Inflammatory macrophage treated with lipopolysaccharide for 1 hour (primary cell): ENCODE data around the gene NXPH2.
"Not testable (repeated sequence)": the region's sequence is repeated elsewhere in the genome, so short reads cannot be mapped to it uniquely, and the experiment has no call there.

Source experiments
- DNase-seq, 2 donors: peaks; one replicate each; pipeline ENCODE4 v3.0.0-alpha.2; 2020 to 2022

NXPH2 gene

DNA sequence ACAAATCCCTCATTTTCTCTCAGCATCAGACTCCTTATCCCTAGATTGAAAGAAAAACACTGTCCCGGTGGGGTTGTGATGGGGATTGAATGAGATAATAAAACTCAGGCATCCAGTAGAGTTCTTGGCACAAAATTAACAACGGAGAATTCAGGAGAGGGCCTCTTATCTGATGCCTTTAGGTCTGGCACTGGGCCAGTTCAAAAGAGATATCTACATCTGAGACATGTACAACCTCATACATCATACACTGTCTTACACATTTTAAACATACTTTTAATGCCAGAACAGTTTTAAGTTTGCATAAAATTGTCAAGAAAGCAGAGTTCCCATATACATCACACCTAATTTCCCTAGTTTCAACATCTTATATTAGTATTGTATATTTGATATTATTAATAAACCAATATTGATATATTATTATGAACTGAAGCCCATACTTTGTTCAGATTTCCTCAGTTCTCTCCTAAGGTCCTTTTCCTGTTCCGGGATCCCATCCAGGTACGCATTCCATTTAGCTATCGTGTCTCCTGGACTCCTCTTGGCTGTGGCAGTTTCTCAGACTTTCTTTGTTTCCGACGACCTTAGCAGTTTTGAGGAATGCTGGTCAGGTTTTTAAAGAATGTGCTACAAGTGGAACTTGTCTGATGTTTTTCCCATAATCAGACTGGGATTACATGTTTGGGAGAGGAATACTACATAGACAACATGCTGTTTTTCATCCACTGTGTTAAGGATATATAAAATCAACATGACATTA lies 27.8 kb downstream of the NXPH2 start:
- DNase-seq, result no peak

DNA sequence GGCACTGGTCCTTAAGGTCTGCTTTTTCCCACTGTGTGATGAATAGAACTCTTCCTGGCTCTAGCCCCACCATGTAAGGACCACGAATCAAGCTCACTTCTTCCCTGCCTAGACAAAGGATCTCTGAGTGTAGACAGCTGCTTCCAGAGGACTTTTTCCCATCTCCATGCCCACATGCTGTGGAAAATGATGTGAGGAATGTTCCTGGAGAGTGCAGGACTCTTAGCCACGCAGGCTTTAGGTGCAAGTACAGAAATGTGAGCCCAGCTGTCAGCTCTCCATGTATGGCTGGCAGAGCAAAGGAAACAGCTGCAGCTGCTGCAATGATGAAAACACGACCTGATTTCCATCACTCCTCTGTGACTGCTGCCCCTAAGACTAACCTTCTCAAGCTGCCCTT lies 35.5 kb downstream of the NXPH2 start:
- no peak for DNase-seq

DNA sequence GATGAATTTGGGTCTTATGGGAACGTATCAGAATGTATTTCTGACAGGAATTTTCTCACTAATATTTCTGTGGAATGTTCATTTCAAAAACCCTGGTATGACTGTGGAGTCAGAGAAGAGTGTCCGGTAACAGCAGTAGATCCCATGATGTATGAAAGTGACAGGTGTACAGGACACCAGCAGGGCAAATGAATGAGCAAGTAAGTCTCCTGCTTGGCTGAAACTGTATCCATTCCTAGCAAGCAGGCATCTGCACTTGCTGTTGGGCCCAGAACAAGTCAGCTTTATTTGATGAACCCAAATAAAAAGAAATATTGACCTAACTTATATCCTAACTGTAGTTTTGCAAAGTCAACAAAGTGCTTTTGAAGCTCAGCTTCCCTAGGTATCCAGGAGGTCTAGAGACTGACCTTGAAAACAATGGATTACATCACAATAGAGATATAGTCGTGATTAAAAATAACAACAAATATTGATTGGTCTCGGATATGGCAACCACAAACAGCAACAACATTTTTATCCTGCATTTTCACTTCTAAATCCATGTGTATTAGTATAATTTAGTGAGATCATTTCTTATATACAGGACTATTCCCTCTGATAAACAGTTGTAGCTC lies 37.6 kb downstream of the NXPH2 start:
- DNase-seq, result no peak

DNA sequence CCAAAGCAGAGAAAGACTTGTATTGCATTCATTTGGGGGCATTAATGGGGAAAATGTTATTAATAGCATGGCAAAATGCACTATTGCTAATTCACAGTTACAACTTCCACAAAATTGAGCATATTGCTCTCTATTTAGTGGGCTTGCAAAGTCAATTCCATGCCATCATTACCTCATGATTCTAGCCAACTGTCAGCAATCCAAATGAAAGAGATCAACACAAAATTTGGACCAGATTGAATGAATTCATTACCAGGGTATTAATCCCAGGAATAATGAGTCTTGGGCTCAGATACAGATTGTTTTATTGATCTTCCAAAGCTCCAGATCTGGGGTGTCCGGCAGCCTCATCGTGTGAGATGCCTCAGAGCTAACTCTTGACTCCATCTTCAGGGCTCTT lies 38.3 kb downstream of the NXPH2 start:
- DNase-seq, result no peak

DNA sequence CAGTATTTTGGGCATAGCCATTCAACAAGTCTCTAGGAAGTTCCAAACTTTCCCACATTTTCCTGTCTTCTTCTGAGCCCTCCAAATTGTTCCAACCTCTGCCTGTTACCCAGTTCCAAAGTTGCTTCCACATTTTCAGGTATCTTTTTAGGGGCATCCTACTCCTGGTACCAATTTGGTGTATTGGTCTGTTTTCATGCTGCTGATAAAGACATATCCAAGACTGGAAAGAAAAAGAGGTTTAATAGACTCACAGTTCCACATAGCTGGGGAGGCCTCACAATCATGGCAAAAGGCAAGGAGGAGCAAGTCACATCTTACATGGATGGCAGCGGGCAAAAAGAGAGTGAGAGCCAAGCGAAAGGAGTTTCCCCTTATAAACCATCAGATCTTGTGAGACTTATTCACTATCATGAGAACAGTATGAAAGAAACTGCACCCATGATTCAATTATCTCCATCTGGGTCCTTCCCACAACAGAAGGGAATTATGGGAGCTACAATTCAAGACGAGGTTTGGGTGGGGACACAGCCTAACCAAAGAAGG lies 43.1 kb downstream of the NXPH2 start:
- not testable (repeated sequence) for DNase-seq

DNA sequence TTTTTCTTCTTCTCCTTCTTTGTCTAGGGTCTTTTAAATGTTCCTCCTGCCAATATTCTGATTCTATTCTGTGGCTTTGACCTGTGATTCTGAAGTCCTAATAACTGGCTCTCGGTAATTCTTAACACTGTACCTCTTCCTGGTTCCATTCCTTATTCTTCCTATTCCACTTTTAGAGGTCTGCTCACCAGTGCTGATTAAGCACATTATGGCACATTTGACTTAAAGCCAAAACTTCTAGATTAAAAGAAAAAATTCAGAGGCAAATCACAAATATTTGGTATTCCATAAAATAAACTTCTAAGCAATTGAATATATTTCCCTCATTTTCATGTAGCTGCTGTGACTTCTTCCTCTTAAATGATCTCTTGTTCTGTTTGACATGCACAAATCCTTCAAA lies 47.5 kb downstream of the NXPH2 start:
- DNase-seq, result no peak

DNA sequence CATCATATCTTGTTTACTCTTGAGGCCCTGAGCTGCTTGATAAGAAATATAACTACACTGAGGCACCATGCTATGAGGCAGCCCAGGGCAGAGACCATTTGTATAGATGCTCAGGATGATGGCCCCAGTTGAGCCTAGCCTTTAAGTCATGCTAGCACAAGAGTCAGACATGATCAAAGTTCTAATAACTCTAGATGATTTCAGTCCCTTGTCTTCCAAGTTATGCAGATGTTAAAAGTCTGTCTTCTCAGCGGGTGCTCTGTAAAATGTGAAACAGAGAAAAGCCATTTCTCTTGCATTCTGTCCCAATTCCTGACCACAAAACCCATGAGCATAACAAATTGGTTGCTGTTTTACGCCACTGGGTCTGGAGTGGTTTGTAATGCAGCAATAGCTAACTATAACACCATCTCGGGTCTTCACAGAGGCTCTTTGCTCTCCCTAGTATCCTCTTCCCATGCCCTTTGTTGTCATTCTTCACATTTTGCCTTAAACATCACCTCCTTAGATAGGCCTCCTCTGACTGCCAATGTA lies 49.6 kb downstream of the NXPH2 start:
- DNase-seq, result no peak

DNA sequence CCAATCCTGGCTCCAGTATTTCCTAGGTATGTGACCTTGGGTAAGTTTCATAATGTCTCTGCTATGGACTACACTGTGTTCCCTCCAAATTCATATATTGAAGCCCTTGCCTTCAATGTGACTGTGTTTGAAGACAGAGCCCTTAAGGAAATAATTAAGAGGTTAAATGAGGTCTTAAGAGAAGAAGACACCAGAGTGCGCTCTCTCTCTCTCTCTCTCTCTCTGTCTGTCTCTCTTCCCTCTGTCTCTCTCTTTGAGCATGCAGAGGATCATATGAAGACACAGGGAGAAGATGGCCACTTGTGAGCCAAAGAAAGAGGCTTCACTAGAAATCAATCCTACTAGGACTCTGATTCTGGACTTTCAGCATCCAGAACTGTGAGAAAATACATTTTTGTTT lies 52.2 kb downstream of the NXPH2 start:
- no peak for DNase-seq

DNA sequence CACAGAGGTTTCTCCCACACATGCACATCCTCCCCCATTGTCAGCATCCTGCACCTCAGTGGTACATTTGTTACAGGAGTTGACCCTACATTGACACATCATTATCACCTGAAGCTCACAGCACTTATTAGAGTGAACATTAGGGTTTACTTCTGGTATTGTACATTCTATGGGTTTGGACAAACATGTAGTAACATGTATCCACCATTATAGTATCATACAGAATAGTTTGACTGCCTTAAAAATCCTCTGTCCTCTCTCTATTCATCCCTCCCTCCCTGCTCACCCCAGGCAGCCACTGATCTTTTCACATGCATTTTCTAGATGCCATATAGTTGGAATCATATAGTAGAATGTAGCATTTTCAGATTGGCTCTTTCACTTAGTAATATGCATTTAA lies 53.5 kb downstream of the NXPH2 start:
- no peak for DNase-seq

DNA sequence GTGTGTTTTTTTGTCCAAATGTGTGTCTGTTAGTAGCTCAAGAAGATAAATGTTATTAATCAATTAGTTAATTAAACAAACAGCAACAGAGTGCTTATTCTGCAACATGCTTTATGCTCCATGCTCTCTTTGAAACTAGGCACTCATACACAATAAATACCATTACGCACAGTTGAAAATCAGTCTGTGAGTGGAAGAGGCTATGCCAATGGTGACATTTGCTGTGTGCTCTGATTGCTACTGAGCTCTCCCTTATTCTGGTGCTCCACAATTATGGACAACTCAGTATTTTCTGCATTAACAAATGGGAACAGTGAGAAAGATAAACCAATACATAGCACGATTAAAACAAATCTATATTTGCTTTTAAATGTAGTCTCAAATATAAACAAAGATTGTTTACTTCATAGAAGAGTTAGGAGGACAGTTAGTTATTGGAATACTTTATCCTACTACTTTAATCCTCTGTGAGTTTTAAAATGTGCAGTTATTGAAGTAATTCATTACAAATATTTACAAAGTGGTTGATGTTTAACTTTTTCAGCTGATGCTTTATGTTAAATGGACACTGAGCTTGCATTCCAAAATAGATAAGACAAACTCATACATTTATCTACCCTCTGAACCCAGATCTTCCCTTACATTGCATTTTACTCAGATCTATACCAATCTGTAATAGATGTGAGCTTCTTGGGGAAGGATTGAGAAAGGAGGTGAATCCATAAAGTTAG lies 55.3 kb downstream of the NXPH2 start:
- DNase-seq, result no peak

DNA sequence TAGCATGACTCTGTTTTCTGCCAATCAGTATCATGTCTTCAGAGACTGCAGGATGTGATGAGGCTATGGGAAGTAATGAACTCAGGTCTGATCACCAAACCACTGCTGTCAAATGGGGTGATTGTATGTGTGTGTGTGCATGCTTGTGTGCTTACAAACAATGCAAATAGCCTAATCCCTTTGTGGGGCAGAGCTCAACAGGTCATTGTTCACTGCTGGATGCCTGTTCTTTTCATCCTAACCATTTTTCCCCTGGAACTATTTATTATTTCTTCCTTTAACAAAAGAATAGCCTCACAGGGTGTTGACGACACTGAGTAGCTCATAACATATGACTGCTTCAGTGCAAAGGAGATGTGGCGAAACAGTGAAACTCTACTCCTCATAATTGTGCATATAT lies 55.9 kb downstream of the NXPH2 start:
- DNase-seq, result no peak

DNA sequence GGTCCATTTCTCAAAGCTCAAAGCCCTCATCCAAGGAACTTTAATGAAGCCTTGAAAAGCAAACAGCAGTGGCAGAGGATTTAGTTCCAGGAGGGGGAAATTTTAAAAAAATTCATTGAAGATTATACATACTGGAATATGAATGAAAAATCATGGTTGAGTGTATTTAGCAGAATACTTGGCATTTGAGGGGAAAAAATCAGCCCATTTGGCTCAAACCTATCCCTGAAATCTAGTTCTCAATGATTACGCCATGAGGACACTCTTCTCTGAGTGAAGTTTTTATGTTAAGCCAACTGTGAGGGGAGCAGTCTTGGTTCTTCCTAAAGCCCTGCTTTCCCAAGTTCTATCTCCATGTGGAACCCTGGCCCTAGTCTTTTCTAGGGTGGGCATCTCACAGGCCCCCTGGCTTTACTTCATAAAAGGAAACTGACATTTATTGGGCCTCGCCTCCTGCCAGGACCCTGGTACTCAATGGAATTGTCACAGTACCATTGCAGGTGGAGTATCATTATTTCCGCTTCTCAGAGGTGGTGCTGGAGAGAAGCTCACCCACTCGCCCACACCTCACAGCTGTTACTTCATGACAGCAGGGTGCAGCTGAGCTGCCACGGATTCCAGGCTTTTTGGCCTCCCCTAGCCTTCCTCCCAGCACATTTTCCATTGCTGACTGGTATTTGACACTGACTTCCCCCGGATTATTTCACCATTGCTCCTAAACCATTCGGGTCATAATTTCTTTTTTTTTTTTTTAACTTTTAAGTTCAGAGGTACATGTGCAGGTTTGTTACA lies 56.8 kb downstream of the NXPH2 start:
- DNase-seq, result no peak

DNA sequence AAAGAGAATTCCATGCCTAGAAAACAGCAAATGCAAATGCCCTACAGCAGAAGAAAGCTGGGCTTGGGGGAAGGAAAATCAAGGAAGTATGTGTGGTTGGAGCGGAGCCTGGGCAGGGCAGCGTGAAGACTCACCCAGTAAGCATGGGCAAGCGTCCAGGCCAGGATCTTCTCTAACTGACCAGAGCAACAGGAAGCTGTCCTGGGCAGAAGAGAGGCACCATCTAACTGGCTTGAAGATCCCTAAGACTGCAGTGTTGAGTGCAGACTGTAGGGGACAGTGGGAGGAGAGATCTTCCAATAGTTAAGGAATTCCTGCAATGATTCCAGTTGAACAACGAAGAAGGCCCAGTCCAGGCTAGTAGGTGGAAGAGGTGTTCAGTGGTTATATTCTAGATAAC lies 57.9 kb downstream of the NXPH2 start:
- DNase-seq, result no peak

DNA sequence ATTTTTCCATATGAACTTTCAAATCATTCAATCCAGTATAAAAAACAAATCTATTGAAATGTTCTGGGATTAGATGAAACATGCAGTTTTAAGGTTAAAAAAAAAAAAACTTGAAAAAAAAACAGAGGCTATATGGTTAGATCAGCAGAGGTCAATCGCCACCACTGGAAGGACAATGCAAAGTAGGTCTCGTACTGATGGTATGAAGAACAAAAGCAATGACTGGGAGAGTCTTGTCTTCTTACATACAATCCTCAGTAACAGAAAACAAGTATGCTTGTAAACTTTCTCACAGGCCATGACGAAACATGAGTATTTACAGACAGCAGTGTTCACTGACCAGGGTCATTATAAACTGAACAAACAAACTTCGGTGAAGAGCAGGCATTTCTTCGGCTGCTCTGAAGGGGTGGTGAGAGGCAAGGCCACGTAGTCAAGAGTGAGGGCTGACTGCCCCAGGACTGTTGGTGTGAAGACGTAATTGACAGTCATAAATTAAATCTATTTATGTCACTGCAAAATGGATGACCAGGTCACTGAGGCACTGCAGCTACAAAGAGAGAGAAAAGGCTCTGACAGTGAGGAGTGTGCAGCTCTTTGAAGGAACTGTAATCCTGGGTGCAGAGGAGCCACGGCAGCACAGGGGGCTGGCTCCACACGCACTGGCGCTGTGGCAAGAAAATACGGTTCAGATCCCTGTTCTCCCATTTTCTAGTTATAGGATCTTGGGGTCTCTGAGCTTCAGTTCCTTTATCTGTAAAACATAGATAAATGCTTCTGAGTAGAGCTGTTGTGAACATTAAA lies 60.0 kb downstream of the NXPH2 start:
- DNase-seq, result no peak

DNA sequence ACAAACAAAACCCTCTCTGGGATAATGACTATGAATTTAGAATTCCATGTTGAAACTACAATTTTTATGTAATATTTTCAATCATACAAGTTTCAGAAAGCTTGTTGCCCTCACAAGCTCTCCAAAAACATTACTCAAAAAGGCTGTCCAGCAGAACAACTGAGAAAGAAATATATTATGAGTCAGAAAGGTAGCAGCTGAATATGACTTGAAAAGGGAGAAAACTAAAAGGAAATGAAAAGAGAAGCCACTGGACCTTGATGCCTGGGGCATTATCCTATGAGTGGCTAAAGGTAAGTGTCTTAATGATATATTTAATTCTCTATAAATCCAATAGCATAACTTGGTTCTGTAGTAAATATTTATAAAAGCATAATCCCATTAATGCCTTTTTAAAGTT lies 61.8 kb downstream of the NXPH2 start:
- no peak for DNase-seq

DNA sequence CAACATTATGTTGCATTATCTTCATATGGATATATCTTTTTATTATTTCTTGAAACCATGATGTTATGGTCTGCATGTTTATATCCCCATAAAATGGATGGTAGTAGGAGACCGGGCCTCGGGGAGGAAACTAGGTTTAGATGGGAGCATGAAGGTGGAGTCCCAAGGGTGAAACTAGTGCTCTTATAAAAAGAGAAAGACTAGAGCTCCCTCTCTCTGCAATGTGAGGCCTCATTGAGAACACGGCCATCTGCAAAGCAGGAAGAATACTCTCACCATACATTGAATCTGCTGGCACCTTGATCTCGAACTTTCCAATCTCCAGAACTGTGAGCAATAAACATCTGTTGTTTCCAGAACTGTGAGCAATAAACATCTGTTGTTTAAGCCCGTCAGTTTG lies 64.0 kb downstream of the NXPH2 start:
- DNase-seq, result no peak

DNA sequence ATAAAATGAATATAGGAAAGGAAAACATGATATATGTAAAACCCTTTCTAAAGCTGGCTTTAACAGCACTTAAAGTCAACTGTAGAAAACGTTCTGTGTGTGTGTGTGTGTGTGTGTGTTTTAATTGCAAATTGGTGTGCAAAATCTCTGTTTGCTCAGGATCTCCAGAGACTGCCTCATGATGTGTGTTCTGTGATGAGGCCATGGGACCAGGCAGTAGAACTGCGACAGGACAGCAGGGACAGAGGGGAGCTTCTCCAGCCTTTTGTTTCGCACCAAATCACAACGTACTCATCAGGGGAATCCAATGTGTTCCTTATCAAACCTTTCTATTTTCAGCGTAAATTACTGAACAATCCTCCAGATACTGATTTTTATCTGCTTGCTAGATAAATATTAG lies 66.7 kb downstream of the NXPH2 start:
- no peak for DNase-seq

DNA sequence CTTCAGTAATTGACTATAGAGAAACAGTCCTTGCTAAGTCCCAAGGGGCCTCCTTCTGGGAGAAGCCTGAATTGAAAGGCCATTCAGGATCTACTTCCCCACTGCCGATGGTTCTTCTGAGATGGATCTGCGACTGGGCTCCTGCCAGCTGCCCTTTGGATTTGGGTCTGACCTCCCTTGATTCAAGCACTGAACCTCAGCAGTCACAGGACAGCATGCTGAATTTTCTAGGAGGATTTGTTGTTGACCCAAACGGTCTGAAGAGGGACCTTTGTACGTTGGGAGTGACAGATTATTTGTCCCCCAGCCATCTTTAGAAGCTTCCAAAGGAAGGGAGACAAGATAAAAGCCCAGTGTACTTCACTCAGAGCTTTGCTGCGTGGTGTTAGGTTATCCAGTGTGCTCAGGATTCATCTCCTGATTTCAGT lies 67.1 kb downstream of the NXPH2 start:
- DNase-seq, result no peak

DNA sequence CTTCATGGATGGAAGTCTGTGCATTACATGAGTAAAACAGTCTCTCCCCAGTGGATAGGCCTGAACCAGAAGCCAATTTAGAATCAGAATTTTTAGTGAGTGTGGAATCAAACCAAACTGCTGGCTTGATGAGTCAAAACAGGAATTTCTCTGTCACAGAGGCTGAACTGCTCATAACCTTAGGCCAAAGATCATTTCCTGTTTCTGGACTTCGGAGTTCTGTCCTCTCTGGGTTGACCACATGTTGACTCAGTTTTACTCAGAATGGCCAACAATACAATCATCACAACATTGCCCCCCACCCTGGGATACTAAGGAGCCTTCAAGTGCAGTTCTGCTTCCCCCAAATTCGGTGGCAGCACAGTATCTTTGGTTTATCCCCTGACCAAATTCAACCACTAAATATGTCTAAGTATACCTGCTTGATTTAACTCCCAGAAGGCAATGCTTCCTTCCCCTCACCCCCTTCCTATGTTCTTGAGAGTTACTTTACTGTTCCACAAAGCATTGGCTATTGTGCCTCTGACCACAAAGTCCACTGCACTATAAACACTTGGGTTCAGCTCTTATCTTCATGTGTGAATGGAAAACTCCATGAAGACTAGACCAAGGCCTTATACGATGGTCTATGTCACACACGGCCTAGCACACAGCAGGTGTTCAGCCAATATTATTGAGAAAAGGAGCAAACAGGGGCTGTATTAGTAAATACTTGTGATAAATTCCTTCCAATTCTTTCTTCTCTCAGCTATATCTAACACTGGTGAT lies 67.8 kb downstream of the NXPH2 start:
- peak in 1 of 2 donors; percentile 22 for DNase-seq

DNA sequence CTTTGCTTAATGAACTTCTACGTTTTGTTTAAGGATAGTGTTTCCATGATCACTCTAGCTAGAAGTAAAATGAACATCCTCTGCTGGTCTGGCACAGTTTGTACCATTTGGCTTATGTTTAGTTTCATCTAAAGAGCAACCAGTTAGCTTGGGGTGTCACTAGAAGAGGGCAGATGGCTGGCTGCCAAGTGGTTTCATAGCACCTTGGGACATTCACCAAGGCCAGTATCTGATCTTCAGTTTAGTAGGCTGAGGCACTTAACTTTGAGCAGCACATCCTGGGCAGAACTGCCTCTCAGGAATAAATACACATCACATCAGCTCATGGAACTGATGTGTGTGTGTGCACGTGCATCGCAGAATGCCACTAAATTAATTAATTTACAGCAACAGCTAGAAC lies 68.4 kb downstream of the NXPH2 start:
- DNase-seq, result no peak

DNA sequence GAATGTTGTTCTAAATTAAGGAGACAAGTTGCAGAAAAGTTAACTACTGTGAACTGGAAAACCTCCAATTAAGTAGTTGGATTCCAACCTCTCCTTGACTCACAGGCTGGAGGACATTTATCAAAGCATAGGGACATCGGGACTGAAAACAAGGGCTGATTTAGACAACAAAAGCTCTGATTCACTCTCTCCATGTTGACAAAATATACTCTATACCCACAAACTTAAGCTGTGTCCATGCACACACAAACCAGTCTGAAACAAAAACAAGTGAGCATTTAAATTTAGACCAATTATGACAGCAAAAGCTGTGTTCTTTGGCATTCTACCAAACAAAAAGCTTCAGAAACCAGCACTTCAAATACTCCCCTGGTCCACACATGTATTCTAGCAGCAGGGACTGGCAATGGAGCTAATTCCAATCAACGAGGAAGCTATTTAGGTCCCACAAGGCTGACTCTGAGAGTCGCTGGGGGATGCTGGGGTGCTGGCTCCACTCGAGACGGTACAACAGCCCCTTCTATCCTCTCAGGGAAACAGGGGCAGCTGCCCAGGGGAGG lies 71.4 kb downstream of the NXPH2 start:
- no peak for DNase-seq
